K562 (cell line): Measurements from ENCODE around the gene TRPV6. TPM values are rescaled to one million over a fixed set of nuclear protein-coding genes. Genes with fewer than 3 reads are reported as not detected.
A peak's percentile ranks its signal among the peaks of the same experiment; 100 is the strongest.

Experiments
- ARID1B ChIP-seq: fragments of 450-650 bp; IDR thresholded peaks from 2 replicates; pipeline ENCODE4 v1.6.1; 2016; ENCODE audit warnings: antibody characterized with exemption, mild to moderate bottlenecking, inconsistent platforms
- CC2D1A ChIP-seq: fragments of 450-650 bp; IDR thresholded peaks from 2 replicates; pipeline ENCODE4 v1.6.1; 2017; ENCODE audit warnings: mild to moderate bottlenecking
- E2F4 ChIP-seq: sonication (generic); formaldehyde crosslinking; IDR thresholded peaks from 2 replicates; pipeline ENCODE4 v1.8.0; 2022; ENCODE audit warnings: mild to moderate bottlenecking, low read depth, missing genetic modification reagents
- ELK3 ChIP-seq: fragments of 450-650 bp; formaldehyde crosslinking; IDR thresholded peaks from 2 replicates; pipeline ENCODE4 v1.4.0; 2020; ENCODE audit warnings: mild to moderate bottlenecking
- FOXO4 ChIP-seq: fragments of 450-650 bp; formaldehyde crosslinking; IDR thresholded peaks from 2 replicates; pipeline ENCODE4 v1.4.0; 2020; ENCODE audit warnings: mild to moderate bottlenecking, moderate library complexity
- NELFE ChIP-seq: IDR thresholded peaks from 2 replicates; pipeline ENCODE4 v1.6.1; 2011; ENCODE audit warnings: mild to moderate bottlenecking; ENCODE audit not compliant: insufficient read depth, insufficient read length
- NR3C1 ChIP-seq: sonication (generic); formaldehyde crosslinking; IDR thresholded peaks from 2 replicates; pipeline ENCODE4 v1.8.1; 2022; ENCODE audit warnings: missing genetic modification reagents
- NUFIP1 ChIP-seq: fragments of 450-650 bp; IDR thresholded peaks from 2 replicates; pipeline ENCODE4 v1.6.1; 2018; ENCODE audit not compliant: partially characterized antibody
- RBFOX2 ChIP-seq: fragments of 200-400 bp; formaldehyde crosslinking; IDR thresholded peaks from 2 replicates; pipeline ENCODE4 v1.6.1; 2017; ENCODE audit warnings: low read depth, mild to moderate bottlenecking, low read length, moderate library complexity
- RCOR1 ChIP-seq, 2 experiments: IDR thresholded peaks; 2 replicates each; pipeline ENCODE4 v1.6.1; 2012; ENCODE audit warnings: low read depth in 2 of 2, low read length in 2 of 2, borderline replicate concordance in 1 of 2, improper control_type of control experiment in 1 of 2
- SMARCB1 ChIP-seq: IDR thresholded peaks from 2 replicates; pipeline ENCODE4 v1.6.1; 2011; ENCODE audit warnings: improper control_type of control experiment, low read depth; ENCODE audit not compliant: insufficient read length
- SOX6 ChIP-seq: fragments of 450-650 bp; IDR thresholded peaks from 2 replicates; pipeline ENCODE4 v1.6.1; 2014; ENCODE audit warnings: mild to moderate bottlenecking
- TAF1 ChIP-seq: IDR thresholded peaks from 2 replicates; pipeline ENCODE4 v1.6.1; 2011; ENCODE audit warnings: mild to moderate bottlenecking, low read length, moderate library complexity; ENCODE audit not compliant: insufficient read depth, control insufficient read depth, severe bottlenecking; ENCODE audit errors: extremely low read depth
- TGIF2 ChIP-seq: sonication (generic); formaldehyde crosslinking; IDR thresholded peaks from 2 replicates; pipeline ENCODE4 v1.8.1; 2022; ENCODE audit warnings: mild to moderate bottlenecking, missing genetic modification reagents, moderate library complexity
- ZBED1 ChIP-seq: IDR thresholded peaks from 2 replicates; pipeline ENCODE4 v1.6.1; 2014
- ZBTB1 ChIP-seq: sonication (generic); formaldehyde crosslinking; IDR thresholded peaks from 2 replicates; pipeline ENCODE4 v1.8.1; 2023; ENCODE audit warnings: missing genetic modification reagents, low read depth, mild to moderate bottlenecking, borderline replicate concordance
- ZNF316 ChIP-seq: fragments of 450-650 bp; IDR thresholded peaks from 2 replicates; pipeline ENCODE4 v1.6.1; 2016
- ZNF586 ChIP-seq: fragments of 450-650 bp; formaldehyde crosslinking; conservative IDR thresholded peaks from 2 replicates; pipeline ENCODE4 v1.4.0; 2020; ENCODE audit warnings: mild to moderate bottlenecking, moderate library complexity
- ZNF76 ChIP-seq: fragments of 250-450 bp; sonication (Bioruptor Pico); IDR thresholded peaks from 2 replicates; pipeline ENCODE4 v1.4.0; 2020; ENCODE audit warnings: mild to moderate bottlenecking, moderate library complexity, borderline replicate concordance
- polyA plus RNA-seq, 8 experiments: library from polyadenylated mRNA; depleted of rRNA in 4 of 8; stranded (reverse) in 5 of 8; unstranded in 3 of 8; fragments of >200 nt; fragmentation: Nextera tagmentation in 2 of 8; fragmentation: Illumina TruSeq in 1 of 8; extraction: Ambion mirVana in 2 of 8; extraction: Trizol in 1 of 8; gene quantifications; 2 replicates each; pipeline versions ENCODE4 v1.2.1 to v1.2.3, GENCODE V29; 2011 to 2014; ENCODE audit warnings: inconsistent platforms in 1 of 8, missing spikeins in 1 of 8
- total RNA-seq, 7 experiments: library from RNA; depleted of rRNA in 6 of 7; stranded (reverse); fragments of >200 nt in 6 of 7; fragmentation: Illumina TruSeq in 2 of 7; extraction: Trizol in 2 of 7; gene quantifications; 2 replicates each; pipeline versions ENCODE4 v1.2.1 to v1.2.3, GENCODE V29; 2011 to 2021; ENCODE audit warnings: low replicate concordance in 1 of 7
- TF ChIP-seq, protein P1 (sequence below): sonication (generic); formaldehyde crosslinking; IDR thresholded peaks from 2 replicates; pipeline ENCODE4 v1.8.1; 2022; ENCODE audit warnings: missing genetic modification reagents
- TF ChIP-seq, protein P2 (sequence below), 2 experiments: fragments of 450-650 bp; conservative IDR thresholded peaks; 2 replicates each; pipeline ENCODE4 v1.6.1; 2017; ENCODE audit warnings: mild to moderate bottlenecking in 2 of 2, moderate library complexity in 2 of 2

The TRPV6 gene
- total and polyA plus RNA-seq, 9 of the 15 experiments (the other 6 are each of a cell fraction or from before 2014, with no cell fraction given): 0.04 to 0.36 (median 0.11) TPM

DNA sequence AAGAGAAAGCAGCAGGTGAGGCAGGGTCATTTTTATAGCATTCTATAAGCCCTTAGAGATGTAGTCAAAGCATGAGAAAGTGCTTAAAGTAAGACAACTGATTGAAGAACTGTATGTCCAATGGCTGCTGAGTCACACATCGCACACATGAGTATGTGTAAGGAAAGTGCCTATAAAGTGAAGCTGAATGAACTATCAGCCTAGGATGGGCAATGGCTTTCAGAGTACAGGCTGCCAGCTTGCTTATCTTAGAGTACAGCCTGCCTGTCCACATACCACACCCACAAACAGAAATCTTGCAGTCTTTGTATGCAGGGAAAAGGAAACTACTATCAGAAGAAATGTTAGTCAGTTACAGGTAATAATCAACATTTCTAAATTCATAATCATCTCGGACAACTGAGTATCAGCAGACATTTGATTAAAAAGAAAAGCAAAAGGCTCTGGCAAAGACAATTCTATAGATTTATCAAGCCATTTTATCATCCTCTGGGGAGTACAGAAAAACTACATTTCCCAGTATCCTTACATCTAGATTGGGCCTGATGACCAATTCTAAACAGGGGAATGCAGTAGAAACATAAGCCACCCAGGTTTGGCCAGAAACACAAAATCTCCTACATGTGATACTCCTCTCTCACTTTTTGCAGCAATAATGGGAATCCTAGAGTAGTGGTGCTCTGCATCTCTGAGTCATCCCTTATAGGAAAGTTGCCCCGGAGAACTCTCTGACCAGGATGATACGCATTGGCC lies 46.9 kb downstream of the TRPV6 start (continued):
- TF ChIP-seq RCOR1 (IDR thresholded peaks at IDR 0.05; ENCODE audit: borderline replicate concordance in 1 of 2, low read depth in 2 of 2, low read length in 2 of 2) (peak in 1 of 2 experiments; percentile 75; a peak in 2 of 4 replicates), ARID1B (peak; percentile 88), FOXO4 (no peak), ZBED1 (no peak), ZNF316 (peak; percentile 78), NUFIP1 (no peak), NR3C1 (no peak), SOX6 (peak; percentile 19; the same call in 1 of the 2 replicates), ZNF76 (CRISPR knock-in tag) (no peak), NELFE (no peak), CC2D1A (no peak), SMARCB1 (no peak), RBFOX2 (no peak), TAF1 (peak; percentile 47), TGIF2 (CRISPR knock-in tag) (no peak), ELK3 (CRISPR knock-in tag) (no peak), ZBTB1 (no peak), E2F4 (no peak), ZNF586 (CRISPR knock-in tag) (no peak)
- TF ChIP-seq, protein P1, sequence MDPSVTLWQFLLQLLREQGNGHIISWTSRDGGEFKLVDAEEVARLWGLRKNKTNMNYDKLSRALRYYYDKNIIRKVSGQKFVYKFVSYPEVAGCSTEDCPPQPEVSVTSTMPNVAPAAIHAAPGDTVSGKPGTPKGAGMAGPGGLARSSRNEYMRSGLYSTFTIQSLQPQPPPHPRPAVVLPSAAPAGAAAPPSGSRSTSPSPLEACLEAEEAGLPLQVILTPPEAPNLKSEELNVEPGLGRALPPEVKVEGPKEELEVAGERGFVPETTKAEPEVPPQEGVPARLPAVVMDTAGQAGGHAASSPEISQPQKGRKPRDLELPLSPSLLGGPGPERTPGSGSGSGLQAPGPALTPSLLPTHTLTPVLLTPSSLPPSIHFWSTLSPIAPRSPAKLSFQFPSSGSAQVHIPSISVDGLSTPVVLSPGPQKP (CRISPR knock-in tag): no peak
- TF ChIP-seq, protein P2, sequence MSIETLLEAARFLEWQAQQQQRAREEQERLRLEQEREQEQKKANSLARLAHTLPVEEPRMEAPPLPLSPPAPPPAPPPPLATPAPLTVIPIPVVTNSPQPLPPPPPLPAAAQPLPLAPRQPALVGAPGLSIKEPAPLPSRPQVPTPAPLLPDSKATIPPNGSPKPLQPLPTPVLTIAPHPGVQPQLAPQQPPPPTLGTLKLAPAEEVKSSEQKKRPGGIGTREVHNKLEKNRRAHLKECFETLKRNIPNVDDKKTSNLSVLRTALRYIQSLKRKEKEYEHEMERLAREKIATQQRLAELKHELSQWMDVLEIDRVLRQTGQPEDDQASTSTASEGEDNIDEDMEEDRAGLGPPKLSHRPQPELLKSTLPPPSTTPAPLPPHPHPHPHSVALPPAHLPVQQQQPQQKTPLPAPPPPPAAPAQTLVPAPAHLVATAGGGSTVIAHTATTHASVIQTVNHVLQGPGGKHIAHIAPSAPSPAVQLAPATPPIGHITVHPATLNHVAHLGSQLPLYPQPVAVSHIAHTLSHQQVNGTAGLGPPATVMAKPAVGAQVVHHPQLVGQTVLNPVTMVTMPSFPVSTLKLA (conservative IDR thresholded peaks at IDR 0.05): peak; percentile 13 to 32; a peak in 1 of 4 replicates
